ENCODE results near the gene ITIH4.

- TF ChIP-seq, protein P1, sequence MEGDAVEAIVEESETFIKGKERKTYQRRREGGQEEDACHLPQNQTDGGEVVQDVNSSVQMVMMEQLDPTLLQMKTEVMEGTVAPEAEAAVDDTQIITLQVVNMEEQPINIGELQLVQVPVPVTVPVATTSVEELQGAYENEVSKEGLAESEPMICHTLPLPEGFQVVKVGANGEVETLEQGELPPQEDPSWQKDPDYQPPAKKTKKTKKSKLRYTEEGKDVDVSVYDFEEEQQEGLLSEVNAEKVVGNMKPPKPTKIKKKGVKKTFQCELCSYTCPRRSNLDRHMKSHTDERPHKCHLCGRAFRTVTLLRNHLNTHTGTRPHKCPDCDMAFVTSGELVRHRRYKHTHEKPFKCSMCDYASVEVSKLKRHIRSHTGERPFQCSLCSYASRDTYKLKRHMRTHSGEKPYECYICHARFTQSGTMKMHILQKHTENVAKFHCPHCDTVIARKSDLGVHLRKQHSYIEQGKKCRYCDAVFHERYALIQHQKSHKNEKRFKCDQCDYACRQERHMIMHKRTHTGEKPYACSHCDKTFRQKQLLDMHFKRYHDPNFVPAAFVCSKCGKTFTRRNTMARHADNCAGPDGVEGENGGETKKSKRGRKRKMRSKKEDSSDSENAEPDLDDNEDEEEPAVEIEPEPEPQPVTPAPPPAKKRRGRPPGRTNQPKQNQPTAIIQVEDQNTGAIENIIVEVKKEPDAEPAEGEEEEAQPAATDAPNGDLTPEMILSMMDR (IDR thresholded peaks at IDR 0.05) = no peak
- TF ChIP-seq POLR2A (IDR thresholded peaks at IDR 0.05) = no peak
Observed at GRCh38 chr3:52781741-52782140, 48.7 kb downstream of the ITIH4 start.
